K562 (cell line): Measurements from ENCODE around the gene ADAM10. TPM values are rescaled to one million over a fixed set of nuclear protein-coding genes. Genes with fewer than 3 reads are reported as not detected.

ENCODE experiments used
- CAMTA2 ChIP-seq: fragments of 250-450 bp; sonication (Bioruptor Pico); conservative IDR thresholded peaks from 2 replicates; pipeline ENCODE4 v1.5.1; 2022
- EZH2 ChIP-seq: IDR thresholded peaks from 2 replicates; pipeline ENCODE4 v1.6.1; 2012; ENCODE audit warnings: low read depth, mild to moderate bottlenecking, inconsistent platforms, low read length, borderline replicate concordance
- FOXK2 ChIP-seq, 2 experiments: fragments of 450-650 bp; IDR thresholded peaks in 1 of 2; conservative IDR thresholded peaks in 1 of 2; 2 replicates each; pipeline ENCODE4 v1.6.1; 2016; ENCODE audit warnings: low read depth in 2 of 2, mild to moderate bottlenecking in 1 of 2
- HDGF ChIP-seq: fragments of 450-650 bp; IDR thresholded peaks from 2 replicates; pipeline ENCODE4 v1.6.1; 2016
- KDM5B ChIP-seq: fragments of 200-600 bp; sonication (generic); IDR thresholded peaks from 2 replicates; pipeline ENCODE4 v1.6.1; 2012; ENCODE audit warnings: low read depth, mild to moderate bottlenecking, moderate library complexity, low read length, control low read depth, inconsistent platforms; ENCODE audit not compliant: insufficient replicate concordance
- LCOR ChIP-seq: sonication (generic); formaldehyde crosslinking; IDR thresholded peaks from 2 replicates; pipeline ENCODE4 v1.8.0; 2022; ENCODE audit warnings: mild to moderate bottlenecking, missing genetic modification reagents
- PHF8 ChIP-seq: fragments of 200-600 bp; sonication (generic); IDR thresholded peaks from 2 replicates; pipeline ENCODE4 v1.6.1; 2012; ENCODE audit warnings: mixed run types, mild to moderate bottlenecking, inconsistent platforms, low read length, moderate library complexity, borderline replicate concordance
- RBM39 ChIP-seq: fragments of 200-400 bp; formaldehyde crosslinking; optimal IDR thresholded peaks from 2 replicates; pipeline ENCODE3; 2018; ENCODE audit warnings: low read depth, low read length
- SOX6 ChIP-seq: fragments of 450-650 bp; IDR thresholded peaks from 2 replicates; pipeline ENCODE4 v1.6.1; 2014; ENCODE audit warnings: mild to moderate bottlenecking
- ZNF24 ChIP-seq: fragments of 450-650 bp; IDR thresholded peaks from 2 replicates; pipeline ENCODE4 v1.6.1; 2016
- ZNF77 ChIP-seq: fragments of 250-450 bp; sonication (Bioruptor Pico); IDR thresholded peaks from 2 replicates; pipeline ENCODE4 v1.5.0; 2020
- ZNF830 ChIP-seq: fragments of 250-450 bp; sonication (Bioruptor Pico); IDR thresholded peaks from 2 replicates; pipeline ENCODE4 v1.5.0; 2021; ENCODE audit warnings: mild to moderate bottlenecking
- ZZZ3 ChIP-seq: fragments of 450-650 bp; IDR thresholded peaks from 2 replicates; pipeline ENCODE4 v1.6.1; 2016; ENCODE audit warnings: antibody characterized with exemption, mild to moderate bottlenecking, moderate library complexity
- polyA plus RNA-seq, 8 experiments: library from polyadenylated mRNA; depleted of rRNA in 4 of 8; stranded (reverse) in 5 of 8; unstranded in 3 of 8; fragments of >200 nt; fragmentation: Nextera tagmentation in 2 of 8; fragmentation: Illumina TruSeq in 1 of 8; extraction: Ambion mirVana in 2 of 8; extraction: Trizol in 1 of 8; gene quantifications; 2 replicates each; pipeline versions ENCODE4 v1.2.1 to v1.2.3, GENCODE V29; 2011 to 2014; ENCODE audit warnings: inconsistent platforms in 1 of 8, missing spikeins in 1 of 8
- total RNA-seq, 7 experiments: library from RNA; depleted of rRNA in 6 of 7; stranded (reverse); fragments of >200 nt in 6 of 7; fragmentation: Illumina TruSeq in 2 of 7; extraction: Trizol in 2 of 7; gene quantifications; 2 replicates each; pipeline versions ENCODE4 v1.2.1 to v1.2.3, GENCODE V29; 2011 to 2021; ENCODE audit warnings: low replicate concordance in 1 of 7
- TF ChIP-seq, protein P1 (sequence below), 2 experiments: fragments of 450-650 bp; IDR thresholded peaks; 2 replicates each; pipeline ENCODE4 v1.6.1; 2018; ENCODE audit warnings: mild to moderate bottlenecking in 2 of 2, low read depth in 1 of 2; ENCODE audit not compliant: partially characterized antibody in 2 of 2
- TF ChIP-seq, protein P2 (sequence below): sonication (generic); formaldehyde crosslinking; IDR thresholded peaks from 2 replicates; pipeline ENCODE4 v1.9.0; 2022; ENCODE audit warnings: mild to moderate bottlenecking, missing genetic modification reagents
- TF ChIP-seq, protein P3 (sequence below): fragments of 200-800 bp; sonication (Bioruptor generic); IDR thresholded peaks from 2 replicates; pipeline ENCODE4 v1.6.1; 2016; ENCODE audit warnings: missing genetic modification characterization, missing compliant biosample characterization
- TF ChIP-seq, protein P4 (sequence below): IDR thresholded peaks from 2 replicates; pipeline ENCODE4 v1.6.1; 2014; ENCODE audit warnings: antibody characterized with exemption

Gene ADAM10
- total and polyA plus RNA-seq, 9 of the 15 experiments (the other 6 are each of a cell fraction or from before 2014, with no cell fraction given): 11.9 to 152 (median 57.3) TPM

DNA sequence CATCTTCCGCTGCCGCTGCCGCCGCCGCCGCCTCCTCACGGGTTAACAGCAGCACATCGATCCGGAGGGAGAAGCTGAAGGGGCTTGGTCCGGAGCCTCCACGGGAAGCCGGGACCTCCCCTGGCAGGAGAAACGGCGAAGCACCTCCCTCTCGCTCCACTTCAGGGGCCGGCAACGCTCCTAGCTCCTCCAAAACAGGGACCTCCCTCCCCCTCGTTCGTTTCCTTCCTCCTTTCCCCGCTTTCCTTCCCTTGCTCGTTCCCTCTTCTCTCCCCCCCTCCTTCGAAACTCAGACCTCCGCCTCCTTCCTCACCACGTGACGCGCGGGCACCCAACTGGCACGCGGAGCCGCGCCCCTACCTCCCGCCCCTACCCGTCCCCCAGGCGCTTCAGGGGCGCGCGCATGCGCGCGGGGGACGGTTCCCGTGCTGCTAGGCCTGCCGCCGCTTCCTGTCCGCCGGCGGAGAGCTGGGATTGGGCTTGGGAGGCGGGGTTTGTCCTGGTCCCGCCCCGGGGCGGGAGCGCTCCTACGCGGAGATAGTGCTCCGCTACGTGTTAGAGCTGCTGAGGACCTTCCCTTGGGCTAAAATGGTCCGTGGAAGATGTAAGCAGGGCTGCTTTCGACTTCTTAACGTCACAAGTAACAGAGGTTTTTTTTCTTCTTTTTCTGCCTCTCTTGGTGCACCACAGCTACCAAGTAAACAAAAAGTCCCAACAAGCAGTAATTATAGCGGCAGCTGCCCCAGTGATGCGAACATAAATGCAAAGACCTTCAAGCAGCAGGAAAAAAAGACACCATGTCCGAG lies at the start of gene ADAM10 (continued):
- TF ChIP-seq ZNF24 (no peak), FOXK2 (conservative IDR thresholded peaks at IDR 0.05 in 1 of 2, IDR thresholded peaks at IDR 0.05 in 1 of 2; ENCODE audit: low read depth in 2 of 2) (peak; percentile 47 to 76), EZH2 (no peak), ZNF830 (CRISPR knock-in tag) (no peak), RBM39 (no peak), ZZZ3 (no peak), LCOR (CRISPR knock-in tag) (peak; percentile 70; the same call in 1 of the 2 replicates), CAMTA2 (CRISPR knock-in tag) (no peak), ZNF77 (CRISPR knock-in tag) (no peak), SOX6 (0 out of 2 replicates have a peak, but pooled peaks have one; percentile 5), HDGF (no peak), KDM5B (peak; percentile 69), PHF8 (peak; percentile 72; the same call in 1 of the 2 replicates)
- TF ChIP-seq, protein P1, sequence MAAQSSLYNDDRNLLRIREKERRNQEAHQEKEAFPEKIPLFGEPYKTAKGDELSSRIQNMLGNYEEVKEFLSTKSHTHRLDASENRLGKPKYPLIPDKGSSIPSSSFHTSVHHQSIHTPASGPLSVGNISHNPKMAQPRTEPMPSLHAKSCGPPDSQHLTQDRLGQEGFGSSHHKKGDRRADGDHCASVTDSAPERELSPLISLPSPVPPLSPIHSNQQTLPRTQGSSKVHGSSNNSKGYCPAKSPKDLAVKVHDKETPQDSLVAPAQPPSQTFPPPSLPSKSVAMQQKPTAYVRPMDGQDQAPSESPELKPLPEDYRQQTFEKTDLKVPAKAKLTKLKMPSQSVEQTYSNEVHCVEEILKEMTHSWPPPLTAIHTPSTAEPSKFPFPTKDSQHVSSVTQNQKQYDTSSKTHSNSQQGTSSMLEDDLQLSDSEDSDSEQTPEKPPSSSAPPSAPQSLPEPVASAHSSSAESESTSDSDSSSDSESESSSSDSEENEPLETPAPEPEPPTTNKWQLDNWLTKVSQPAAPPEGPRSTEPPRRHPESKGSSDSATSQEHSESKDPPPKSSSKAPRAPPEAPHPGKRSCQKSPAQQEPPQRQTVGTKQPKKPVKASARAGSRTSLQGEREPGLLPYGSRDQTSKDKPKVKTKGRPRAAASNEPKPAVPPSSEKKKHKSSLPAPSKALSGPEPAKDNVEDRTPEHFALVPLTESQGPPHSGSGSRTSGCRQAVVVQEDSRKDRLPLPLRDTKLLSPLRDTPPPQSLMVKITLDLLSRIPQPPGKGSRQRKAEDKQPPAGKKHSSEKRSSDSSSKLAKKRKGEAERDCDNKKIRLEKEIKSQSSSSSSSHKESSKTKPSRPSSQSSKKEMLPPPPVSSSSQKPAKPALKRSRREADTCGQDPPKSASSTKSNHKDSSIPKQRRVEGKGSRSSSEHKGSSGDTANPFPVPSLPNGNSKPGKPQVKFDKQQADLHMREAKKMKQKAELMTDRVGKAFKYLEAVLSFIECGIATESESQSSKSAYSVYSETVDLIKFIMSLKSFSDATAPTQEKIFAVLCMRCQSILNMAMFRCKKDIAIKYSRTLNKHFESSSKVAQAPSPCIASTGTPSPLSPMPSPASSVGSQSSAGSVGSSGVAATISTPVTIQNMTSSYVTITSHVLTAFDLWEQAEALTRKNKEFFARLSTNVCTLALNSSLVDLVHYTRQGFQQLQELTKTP (IDR thresholded peaks at IDR 0.05; ENCODE audit: low read depth in 1 of 2, partially characterized antibody in 2 of 2): peak in 1 of 2 experiments; percentile 28
- TF ChIP-seq, protein P2, sequence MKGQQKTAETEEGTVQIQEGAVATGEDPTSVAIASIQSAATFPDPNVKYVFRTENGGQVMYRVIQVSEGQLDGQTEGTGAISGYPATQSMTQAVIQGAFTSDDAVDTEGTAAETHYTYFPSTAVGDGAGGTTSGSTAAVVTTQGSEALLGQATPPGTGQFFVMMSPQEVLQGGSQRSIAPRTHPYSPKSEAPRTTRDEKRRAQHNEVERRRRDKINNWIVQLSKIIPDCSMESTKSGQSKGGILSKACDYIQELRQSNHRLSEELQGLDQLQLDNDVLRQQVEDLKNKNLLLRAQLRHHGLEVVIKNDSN (CRISPR knock-in tag): peak; percentile 97
- TF ChIP-seq, protein P3, sequence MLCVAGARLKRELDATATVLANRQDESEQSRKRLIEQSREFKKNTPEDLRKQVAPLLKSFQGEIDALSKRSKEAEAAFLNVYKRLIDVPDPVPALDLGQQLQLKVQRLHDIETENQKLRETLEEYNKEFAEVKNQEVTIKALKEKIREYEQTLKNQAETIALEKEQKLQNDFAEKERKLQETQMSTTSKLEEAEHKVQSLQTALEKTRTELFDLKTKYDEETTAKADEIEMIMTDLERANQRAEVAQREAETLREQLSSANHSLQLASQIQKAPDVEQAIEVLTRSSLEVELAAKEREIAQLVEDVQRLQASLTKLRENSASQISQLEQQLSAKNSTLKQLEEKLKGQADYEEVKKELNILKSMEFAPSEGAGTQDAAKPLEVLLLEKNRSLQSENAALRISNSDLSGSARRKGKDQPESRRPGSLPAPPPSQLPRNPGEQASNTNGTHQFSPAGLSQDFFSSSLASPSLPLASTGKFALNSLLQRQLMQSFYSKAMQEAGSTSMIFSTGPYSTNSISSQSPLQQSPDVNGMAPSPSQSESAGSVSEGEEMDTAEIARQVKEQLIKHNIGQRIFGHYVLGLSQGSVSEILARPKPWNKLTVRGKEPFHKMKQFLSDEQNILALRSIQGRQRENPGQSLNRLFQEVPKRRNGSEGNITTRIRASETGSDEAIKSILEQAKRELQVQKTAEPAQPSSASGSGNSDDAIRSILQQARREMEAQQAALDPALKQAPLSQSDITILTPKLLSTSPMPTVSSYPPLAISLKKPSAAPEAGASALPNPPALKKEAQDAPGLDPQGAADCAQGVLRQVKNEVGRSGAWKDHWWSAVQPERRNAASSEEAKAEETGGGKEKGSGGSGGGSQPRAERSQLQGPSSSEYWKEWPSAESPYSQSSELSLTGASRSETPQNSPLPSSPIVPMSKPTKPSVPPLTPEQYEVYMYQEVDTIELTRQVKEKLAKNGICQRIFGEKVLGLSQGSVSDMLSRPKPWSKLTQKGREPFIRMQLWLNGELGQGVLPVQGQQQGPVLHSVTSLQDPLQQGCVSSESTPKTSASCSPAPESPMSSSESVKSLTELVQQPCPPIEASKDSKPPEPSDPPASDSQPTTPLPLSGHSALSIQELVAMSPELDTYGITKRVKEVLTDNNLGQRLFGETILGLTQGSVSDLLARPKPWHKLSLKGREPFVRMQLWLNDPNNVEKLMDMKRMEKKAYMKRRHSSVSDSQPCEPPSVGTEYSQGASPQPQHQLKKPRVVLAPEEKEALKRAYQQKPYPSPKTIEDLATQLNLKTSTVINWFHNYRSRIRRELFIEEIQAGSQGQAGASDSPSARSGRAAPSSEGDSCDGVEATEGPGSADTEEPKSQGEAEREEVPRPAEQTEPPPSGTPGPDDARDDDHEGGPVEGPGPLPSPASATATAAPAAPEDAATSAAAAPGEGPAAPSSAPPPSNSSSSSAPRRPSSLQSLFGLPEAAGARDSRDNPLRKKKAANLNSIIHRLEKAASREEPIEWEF: no peak
- TF ChIP-seq, protein P4, sequence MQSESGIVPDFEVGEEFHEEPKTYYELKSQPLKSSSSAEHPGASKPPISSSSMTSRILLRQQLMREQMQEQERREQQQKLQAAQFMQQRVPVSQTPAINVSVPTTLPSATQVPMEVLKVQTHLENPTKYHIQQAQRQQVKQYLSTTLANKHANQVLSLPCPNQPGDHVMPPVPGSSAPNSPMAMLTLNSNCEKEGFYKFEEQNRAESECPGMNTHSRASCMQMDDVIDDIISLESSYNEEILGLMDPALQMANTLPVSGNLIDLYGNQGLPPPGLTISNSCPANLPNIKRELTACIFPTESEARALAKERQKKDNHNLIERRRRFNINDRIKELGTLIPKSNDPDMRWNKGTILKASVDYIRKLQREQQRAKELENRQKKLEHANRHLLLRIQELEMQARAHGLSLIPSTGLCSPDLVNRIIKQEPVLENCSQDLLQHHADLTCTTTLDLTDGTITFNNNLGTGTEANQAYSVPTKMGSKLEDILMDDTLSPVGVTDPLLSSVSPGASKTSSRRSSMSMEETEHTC: no peak
